ENCODE data around the gene FBXW9. TPM values are rescaled to one million over a fixed set of nuclear protein-coding genes. Genes with fewer than 3 reads are reported as not detected.

FBXW9 gene
- total and polyA plus RNA-seq, 2 of the 13 experiments (the other 11 are each of a cell fraction or from before 2014, with no cell fraction given) = 5.7 to 6.1 TPM

- TF ChIP-seq ELF3 (CRISPR knock-in tag; IDR thresholded peaks at IDR 0.05) (peak; percentile 62), PCBP2 (optimal IDR thresholded peaks at IDR 0.05; ENCODE audit: low read depth, low read length, poor library complexity, severe bottlenecking) (peak; percentile 39), ZNF329 (CRISPR knock-in tag; IDR thresholded peaks at IDR 0.05; ENCODE audit: low read depth) (0 out of 2 replicates have a peak, but pooled peaks have one; percentile 9), ZNF292 (CRISPR knock-in tag; IDR thresholded peaks at IDR 0.05; ENCODE audit: borderline replicate concordance, low read depth) (no peak), REL (CRISPR knock-in tag; conservative IDR thresholded peaks at IDR 0.05) (no peak), HNRNPLL (IDR thresholded peaks at IDR 0.05; ENCODE audit: low read depth, low read length, poor library complexity, severe bottlenecking) (peak; percentile 40), NFYC (CRISPR knock-in tag; IDR thresholded peaks at IDR 0.05) (peak; percentile 37), ZNF543 (CRISPR knock-in tag; IDR thresholded peaks at IDR 0.05) (no peak), SALL1 (CRISPR knock-in tag; IDR thresholded peaks at IDR 0.05) (peak; percentile 58), HOXA3 (CRISPR knock-in tag; IDR thresholded peaks at IDR 0.05) (peak; percentile 74; the same call in 1 of the 2 replicates), SMAD9 (CRISPR knock-in tag; IDR thresholded peaks at IDR 0.05) (0 out of 2 replicates have a peak, but pooled peaks have one; percentile 11), BORCS8-MEF2B (CRISPR knock-in tag; IDR thresholded peaks at IDR 0.05) (peak; percentile 53; the same call in 1 of the 2 replicates), XBP1 (CRISPR knock-in tag; IDR thresholded peaks at IDR 0.05) (no peak), ZBTB46 (CRISPR knock-in tag; IDR thresholded peaks at IDR 0.05; ENCODE audit: borderline replicate concordance) (peak; percentile 81; the same call in 1 of the 2 replicates), POLR2AphosphoS5 (IDR thresholded peaks at IDR 0.05; ENCODE audit: low read depth, low read length) (peak; percentile 83), ZFP36L1 (CRISPR knock-in tag; IDR thresholded peaks at IDR 0.05) (0 out of 2 replicates have a peak, but pooled peaks have one; percentile 35), ZBTB25 (CRISPR knock-in tag; IDR thresholded peaks at IDR 0.05) (peak; percentile 18; the same call in 1 of the 2 replicates), DNMT1 (CRISPR knock-in tag; IDR thresholded peaks at IDR 0.05) (no peak), REXO4 (CRISPR knock-in tag; IDR thresholded peaks at IDR 0.05; ENCODE audit: borderline replicate concordance) (peak; percentile 57; the same call in 1 of the 2 replicates), YY1 (IDR thresholded peaks at IDR 0.05; ENCODE audit: insufficient read depth, insufficient replicate concordance, low read depth, low read length) (peak; percentile 85), ZNF75D (CRISPR knock-in tag; IDR thresholded peaks at IDR 0.05; ENCODE audit: borderline replicate concordance) (no peak), ZNF264 (CRISPR knock-in tag; IDR thresholded peaks at IDR 0.05) (0 out of 2 replicates have a peak, but pooled peaks have one; percentile 46)
- TF ChIP-seq, protein P1, sequence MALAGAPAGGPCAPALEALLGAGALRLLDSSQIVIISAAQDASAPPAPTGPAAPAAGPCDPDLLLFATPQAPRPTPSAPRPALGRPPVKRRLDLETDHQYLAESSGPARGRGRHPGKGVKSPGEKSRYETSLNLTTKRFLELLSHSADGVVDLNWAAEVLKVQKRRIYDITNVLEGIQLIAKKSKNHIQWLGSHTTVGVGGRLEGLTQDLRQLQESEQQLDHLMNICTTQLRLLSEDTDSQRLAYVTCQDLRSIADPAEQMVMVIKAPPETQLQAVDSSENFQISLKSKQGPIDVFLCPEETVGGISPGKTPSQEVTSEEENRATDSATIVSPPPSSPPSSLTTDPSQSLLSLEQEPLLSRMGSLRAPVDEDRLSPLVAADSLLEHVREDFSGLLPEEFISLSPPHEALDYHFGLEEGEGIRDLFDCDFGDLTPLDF (CRISPR knock-in tag; IDR thresholded peaks at IDR 0.05) = 0 out of 2 replicates have a peak, but pooled peaks have one; percentile 41
Observed at GRCh38 chr19:12669270-12670158, 26.9 kb downstream of the FBXW9 start (continued).
